IPS-15b (cell line): ENCODE results near the gene ITSN1.
A peak's percentile ranks its signal among the peaks of the same experiment; 100 is the strongest.
"Not testable (repeated sequence)": the region's sequence is repeated elsewhere in the genome, so short reads cannot be mapped to it uniquely, and the experiment has no call there.

ENCODE experiments used
- H3K27me3 ChIP-seq: one replicate; pipeline ENCODE4 v1.6.1; 2013; ENCODE audit warnings: low read length; ENCODE audit not compliant: control insufficient read depth, insufficient read depth
- H3K36me3 ChIP-seq: one replicate; pipeline ENCODE4 v1.6.1; 2013; ENCODE audit warnings: low read length; ENCODE audit not compliant: control insufficient read depth, insufficient read depth
- H3K4me1 ChIP-seq: one replicate; pipeline ENCODE4 v1.6.1; 2013; ENCODE audit warnings: mild to moderate bottlenecking, low read length; ENCODE audit not compliant: control insufficient read depth, insufficient read depth
- H3K4me3 ChIP-seq: one replicate; pipeline ENCODE4 v1.5.1; 2013; ENCODE audit warnings: low read depth, low read length
- H3K9ac ChIP-seq: one replicate; pipeline ENCODE4 v1.6.1; 2013; ENCODE audit warnings: low read depth, mild to moderate bottlenecking, low read length
- H3K9me3 ChIP-seq: one replicate; pipeline ENCODE4 v1.6.1; 2013; ENCODE audit warnings: mild to moderate bottlenecking, low read length; ENCODE audit not compliant: control insufficient read depth, insufficient read depth

ITSN1 gene

GRCh38 chr21:33783187-33783979 is 141.1 kb downstream of the ITSN1 start:
- H3K36me3 ChIP-seq = no peaks in the 10 kb centered on the region

GRCh38 chr21:33787431-33787830 is 145.1 kb downstream of the ITSN1 start:
- Histone ChIP-seq H3K27me3 (no peaks in the 10 kb centered on the region), H3K4me3 (no peak overlapping the region), H3K36me3 (no peaks in the 10 kb centered on the region), H3K9ac (no peak overlapping the region), H3K9me3 (no peaks in the 10 kb centered on the region), H3K4me1 (no peaks in the 10 kb centered on the region)

More at GRCh38 chr21:33783187-33783979, 141.1 kb downstream of the ITSN1 start:
- no peak overlapping the region for H3K4me3 ChIP-seq
- no peaks in the 10 kb centered on the region for H3K4me1 ChIP-seq
- no peaks in the 10 kb centered on the region for H3K27me3 ChIP-seq
- H3K9ac ChIP-seq = no peak overlapping the region
- no peaks in the 10 kb centered on the region for H3K9me3 ChIP-seq

GRCh38 chr21:33788438-33788837 is 146.1 kb downstream of the ITSN1 start:
- H3K4me1 ChIP-seq, H3K4me3 ChIP-seq, H3K9ac ChIP-seq, H3K27me3 ChIP-seq, H3K36me3 ChIP-seq, H3K9me3 ChIP-seq: not testable (repeated sequence)

DNA sequence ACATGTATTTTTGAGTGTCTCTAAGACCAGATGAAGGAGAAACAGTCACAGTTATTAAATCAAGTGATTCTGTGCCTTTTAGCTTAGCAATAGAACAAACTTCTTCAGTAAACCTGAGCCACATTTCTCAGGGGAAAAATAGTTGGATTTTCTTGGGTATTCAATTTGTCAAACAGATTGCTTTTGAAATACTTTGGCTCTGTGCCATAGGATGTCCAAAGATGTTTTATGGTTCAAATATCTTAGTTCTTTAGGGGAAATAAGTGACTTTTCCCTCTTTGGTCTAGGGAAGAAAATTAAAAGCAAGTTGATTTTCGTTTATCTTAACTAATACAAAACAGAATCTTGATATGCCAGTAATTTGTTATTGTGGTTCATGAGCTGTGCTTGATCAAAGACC is 147.4 kb downstream of the ITSN1 start:
- Histone ChIP-seq H3K4me3 (no peak overlapping the region), H3K9me3 (no peaks in the 10 kb centered on the region), H3K27me3 (no peaks in the 10 kb centered on the region), H3K36me3 (no peaks in the 10 kb centered on the region), H3K4me1 (peaks cover 6% of the 10 kb centered on the region), H3K9ac (no peak overlapping the region)

GRCh38 chr21:33791073-33791472 is 148.8 kb downstream of the ITSN1 start:
- Histone ChIP-seq H3K4me3 (no peak overlapping the region), H3K9me3 (no peaks in the 10 kb centered on the region), H3K36me3 (no peaks in the 10 kb centered on the region), H3K9ac (no peak overlapping the region), H3K27me3 (no peaks in the 10 kb centered on the region), H3K4me1 (peaks cover 6% of the 10 kb centered on the region)

- peaks cover 4% of the 10 kb centered on the region for H3K36me3 ChIP-seq
Measured at GRCh38 chr21:33794596-33794995, 152.3 kb downstream of the ITSN1 start.

GRCh38 chr21:33797565-33797964 is 155.3 kb downstream of the ITSN1 start:
- peaks cover 6% of the 10 kb centered on the region for H3K4me1 ChIP-seq
- no peaks in the 10 kb centered on the region for H3K9me3 ChIP-seq
- H3K4me3 ChIP-seq = no peak overlapping the region
- no peak overlapping the region for H3K9ac ChIP-seq
- no peaks in the 10 kb centered on the region for H3K27me3 ChIP-seq
- peaks cover 4% of the 10 kb centered on the region for H3K36me3 ChIP-seq

More at GRCh38 chr21:33794596-33794995, 152.3 kb downstream of the ITSN1 start:
- no peaks in the 10 kb centered on the region for H3K9me3 ChIP-seq
- no peaks in the 10 kb centered on the region for H3K27me3 ChIP-seq
- no peak overlapping the region for H3K4me3 ChIP-seq
- H3K9ac ChIP-seq = no peak overlapping the region
- H3K4me1 ChIP-seq = peaks cover 6% of the 10 kb centered on the region

DNA sequence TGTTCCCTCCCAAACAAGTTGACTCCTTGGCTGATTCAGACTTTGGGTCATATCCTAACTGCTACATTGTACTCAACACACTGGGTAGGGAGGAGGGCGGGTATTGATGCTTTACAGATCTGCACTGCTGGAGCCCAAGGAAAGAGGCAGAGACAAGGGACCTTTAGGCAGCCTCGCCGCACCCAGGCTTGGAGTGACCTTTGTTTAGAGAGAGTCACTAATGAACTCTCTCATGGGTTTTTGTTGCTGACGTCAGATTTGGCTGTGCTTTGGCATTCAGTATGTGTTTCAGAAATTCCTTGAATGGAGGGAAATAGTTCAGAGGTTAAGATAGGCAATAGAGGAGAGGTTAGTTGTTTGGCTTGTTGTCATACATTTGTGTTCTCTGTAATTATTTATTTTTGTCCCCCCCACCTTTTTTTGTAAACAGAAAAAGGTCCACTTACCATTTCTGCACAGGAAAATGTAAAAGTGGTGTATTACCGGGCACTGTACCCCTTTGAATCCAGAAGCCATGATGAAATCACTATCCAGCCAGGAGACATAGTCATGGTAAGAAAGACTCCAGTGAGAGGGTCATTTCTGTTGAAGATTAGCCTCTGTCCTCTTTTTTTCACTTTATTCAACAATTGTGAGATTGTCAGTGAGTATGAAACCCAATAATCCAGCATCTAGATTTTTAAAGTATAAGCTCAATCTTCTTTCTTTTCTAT is 157.2 kb downstream of the ITSN1 start:
- no peak overlapping the region for H3K4me3 ChIP-seq
- H3K9me3 ChIP-seq = no peaks in the 10 kb centered on the region
- no peaks in the 10 kb centered on the region for H3K27me3 ChIP-seq
- no peak overlapping the region for H3K9ac ChIP-seq
- no peaks in the 10 kb centered on the region for H3K4me1 ChIP-seq
- H3K36me3 ChIP-seq = peaks cover 4% of the 10 kb centered on the region

DNA sequence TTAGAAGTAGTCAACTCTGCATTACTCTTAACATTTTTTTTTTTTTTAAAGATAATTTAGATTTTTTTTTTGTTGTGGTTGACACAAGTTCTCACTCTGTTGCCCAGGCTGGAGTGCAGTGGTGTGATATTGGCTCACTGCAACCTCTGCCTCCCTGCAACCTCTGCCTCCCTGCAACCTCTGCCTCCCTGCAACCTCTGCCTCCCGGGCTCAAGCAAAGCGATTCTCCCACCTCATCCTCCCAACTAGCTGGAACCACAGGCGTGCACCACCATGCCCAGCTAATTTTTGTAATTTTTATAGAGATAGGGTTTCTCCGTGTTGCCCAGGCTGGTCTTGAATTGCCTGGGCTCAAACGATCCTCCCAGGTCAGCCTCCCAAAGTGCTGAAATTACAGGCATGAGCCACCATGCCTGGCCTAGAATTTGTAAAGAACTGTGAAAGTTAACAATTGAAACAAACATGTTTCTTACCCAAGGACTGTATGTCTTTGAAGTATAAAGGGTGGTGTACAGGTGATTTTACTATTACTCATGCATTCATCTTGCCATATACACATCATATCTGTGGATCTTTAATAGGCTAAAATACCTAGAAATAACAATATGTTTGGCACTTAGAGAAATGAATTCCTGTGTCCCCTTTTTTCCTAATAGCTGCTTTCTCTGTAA is 158.6 kb downstream of the ITSN1 start:
- no peaks in the 10 kb centered on the region for H3K27me3 ChIP-seq
- H3K9me3 ChIP-seq = no peaks in the 10 kb centered on the region
- no peaks in the 10 kb centered on the region for H3K4me1 ChIP-seq
- H3K4me3 ChIP-seq = no peak overlapping the region
- H3K9ac ChIP-seq = no peak overlapping the region
- H3K36me3 ChIP-seq = peaks cover 4% of the 10 kb centered on the region

GRCh38 chr21:33801424-33802405 is 159.4 kb downstream of the ITSN1 start:
- peaks cover 4% of the 10 kb centered on the region for H3K36me3 ChIP-seq
- no peaks in the 10 kb centered on the region for H3K4me1 ChIP-seq

GRCh38 chr21:33802481-33802880 is 160.2 kb downstream of the ITSN1 start:
- Histone ChIP-seq H3K4me3 (no peak overlapping the region), H3K9me3 (no peaks in the 10 kb centered on the region), H3K36me3 (no peaks in the 10 kb centered on the region), H3K9ac (no peak overlapping the region), H3K4me1 (no peaks in the 10 kb centered on the region), H3K27me3 (no peaks in the 10 kb centered on the region)

More at GRCh38 chr21:33801424-33802405, 159.4 kb downstream of the ITSN1 start:
- no peaks in the 10 kb centered on the region for H3K27me3 ChIP-seq
- peak overlapping the region; percentile 5 for H3K9ac ChIP-seq
- H3K4me3 ChIP-seq = no peak overlapping the region
- no peaks in the 10 kb centered on the region for H3K9me3 ChIP-seq
